Activated naive CD4-positive, alpha-beta T cell treated with anti-CD3 and anti-CD28 coated beads, Interleukin-2, amount 50 U/mL, for 24 hours (primary cell): ENCODE measurements around the gene PNLIPRP1.

Experiments used
- H3K27ac Mint-ChIP-seq: one replicate; pipeline ENCODE4 v1.8.0; 2021; ENCODE audit warnings: mild to moderate bottlenecking, mixed read lengths
- H3K27me3 Mint-ChIP-seq: one replicate; pipeline ENCODE4 v1.8.0; 2021; ENCODE audit warnings: mixed read lengths
- H3K36me3 Mint-ChIP-seq: one replicate; pipeline ENCODE4 v1.8.0; 2021; ENCODE audit warnings: mixed read lengths
- H3K4me1 Mint-ChIP-seq: one replicate; pipeline ENCODE4 v1.8.0; 2021; ENCODE audit warnings: mixed read lengths
- H3K4me3 Mint-ChIP-seq: one replicate; pipeline ENCODE4 v1.8.0; 2021; ENCODE audit warnings: mild to moderate bottlenecking, mixed read lengths
- H3K9me3 Mint-ChIP-seq: one replicate; pipeline ENCODE4 v1.8.0; 2021; ENCODE audit warnings: mixed read lengths

The PNLIPRP1 gene

DNA sequence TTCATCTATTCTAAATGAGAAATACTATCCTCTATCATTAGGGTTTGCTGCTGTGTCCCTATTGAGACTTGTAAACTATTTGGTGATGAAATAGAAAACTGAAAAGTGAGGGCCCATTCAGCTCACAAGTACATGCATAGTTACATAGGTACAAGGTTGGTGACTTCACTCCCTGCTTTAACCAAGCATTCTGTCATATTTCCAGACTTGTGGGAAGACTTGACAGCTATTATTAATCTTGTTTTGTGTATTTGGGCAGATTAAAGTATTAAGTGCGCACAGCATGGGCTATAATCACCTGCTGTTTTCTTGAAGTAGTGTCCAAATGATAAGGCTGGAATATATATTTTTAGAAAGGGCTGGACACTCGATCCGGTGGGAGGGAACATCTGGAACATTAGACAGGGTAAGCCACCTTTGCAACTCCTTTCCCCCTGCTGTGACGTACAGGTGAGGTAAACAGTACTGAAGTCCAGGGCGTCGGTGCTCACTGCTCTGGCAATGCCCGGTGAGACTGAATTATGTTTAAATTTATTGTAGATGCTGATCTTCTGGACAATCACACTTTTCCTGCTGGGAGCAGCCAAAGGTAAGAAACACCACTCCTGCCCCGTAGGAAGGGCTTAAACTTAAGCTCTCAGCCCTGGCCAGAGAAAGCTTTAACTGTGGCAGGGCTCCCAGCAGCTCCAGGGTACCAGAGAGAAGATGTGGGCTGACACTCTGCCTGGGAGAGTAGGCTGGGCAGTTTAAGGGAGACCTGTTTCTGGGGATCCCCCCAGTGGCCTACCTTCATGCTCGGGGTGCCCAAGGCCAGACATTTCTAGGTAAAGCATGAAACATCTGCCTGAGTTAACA is at the start of gene PNLIPRP1:
TSS of gene PNLIPRP1 (plus strand) at position 370 of the 855 bp plus-strand sequence. CDS start at position 541, 171 bp downstream.
- Mint-ChIP-seq H3K4me1 (no peaks in the 10 kb centered on the region), H3K4me3 (no peak within 1 kb of the TSS), H3K27ac (no peak within 1 kb of the TSS), H3K36me3 (no peaks in the 10 kb centered on the region), H3K9me3 (peaks cover 4% of the 10 kb centered on the region), H3K27me3 (peaks cover 4% of the 10 kb centered on the region)

DNA sequence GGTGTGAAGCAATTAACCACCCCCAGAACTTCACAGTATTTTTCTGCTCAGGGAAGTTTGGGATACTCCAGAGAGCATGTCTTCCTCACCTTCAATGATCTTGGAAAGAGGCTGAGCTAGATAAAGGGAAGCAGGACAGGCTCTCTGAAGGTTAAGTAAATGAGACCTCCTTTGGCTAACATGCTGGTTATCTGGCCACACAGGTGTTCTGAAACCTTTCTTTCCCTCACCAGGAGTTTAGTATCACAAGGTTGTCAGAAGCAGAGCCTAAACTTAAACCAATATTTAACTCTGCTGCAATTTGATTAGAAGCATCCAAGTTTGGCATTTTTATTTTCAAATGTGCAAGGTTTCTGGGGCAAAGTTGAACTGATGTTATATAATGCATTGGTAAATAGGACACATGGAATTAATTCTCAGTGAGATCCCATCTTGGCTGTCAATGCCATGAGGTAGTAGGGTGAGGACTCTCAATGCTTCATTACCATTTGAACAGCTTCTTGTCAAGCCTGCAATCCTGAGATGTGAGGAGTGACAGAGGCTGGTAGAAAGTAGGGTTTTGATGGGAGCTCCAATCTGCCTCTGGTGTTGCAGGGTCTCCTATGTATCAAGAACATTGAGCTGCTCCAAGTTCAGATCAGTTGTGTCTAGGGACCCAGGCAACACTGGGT is 48.6 kb upstream of the PNLIPRP1 start:
- Mint-ChIP-seq H3K36me3 (no peaks in the 10 kb centered on the region), H3K4me3 (no peak overlapping the region), H3K27me3 (peaks cover 12% of the 10 kb centered on the region), H3K4me1 (no peaks in the 10 kb centered on the region), H3K9me3 (peaks cover 9% of the 10 kb centered on the region), H3K27ac (no peak overlapping the region)

DNA sequence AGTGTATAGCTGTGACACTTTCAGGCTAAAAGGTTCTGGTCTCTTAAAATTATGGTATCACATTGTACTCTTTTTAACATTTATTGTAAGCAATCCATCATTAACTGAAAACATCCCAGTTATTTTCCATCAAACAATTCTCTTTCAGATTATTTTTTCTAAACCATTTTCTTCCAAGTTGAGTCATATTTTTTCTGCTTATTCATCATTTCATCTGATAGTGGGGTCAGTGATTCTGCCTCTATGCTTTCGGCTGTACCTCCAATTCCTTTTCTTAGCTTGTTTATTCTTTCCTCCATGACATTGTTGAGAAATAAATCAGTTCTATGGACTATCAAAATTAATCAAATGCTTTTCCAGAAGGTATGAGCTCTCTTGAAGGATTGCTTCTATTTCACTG is 45.6 kb upstream of the PNLIPRP1 start:
- H3K27ac Mint-ChIP-seq = no peak overlapping the region
- no peaks in the 10 kb centered on the region for H3K36me3 Mint-ChIP-seq
- H3K4me1 Mint-ChIP-seq = no peaks in the 10 kb centered on the region
- H3K4me3 Mint-ChIP-seq = no peak overlapping the region
- peaks cover 10% of the 10 kb centered on the region for H3K9me3 Mint-ChIP-seq
- H3K27me3 Mint-ChIP-seq = peaks cover 5% of the 10 kb centered on the region

DNA sequence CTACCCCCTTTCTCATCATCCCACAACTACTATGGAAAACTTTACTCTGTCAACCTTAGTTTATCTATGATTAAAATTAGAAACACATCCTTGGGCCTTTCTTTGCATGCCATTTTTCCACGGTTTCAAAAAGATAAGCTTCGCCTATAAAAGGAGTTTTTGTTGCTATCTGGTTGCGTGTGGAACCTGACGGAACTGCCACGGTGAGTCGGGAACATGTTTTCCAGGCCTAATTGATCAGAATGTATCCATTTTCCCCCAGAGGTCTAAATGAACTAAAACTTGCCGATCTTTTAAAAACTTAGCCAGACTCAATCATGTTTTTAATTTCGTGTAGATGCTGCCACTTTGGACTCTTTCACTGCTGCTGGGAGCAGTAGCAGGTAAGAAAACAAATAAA is 45.0 kb upstream of the PNLIPRP1 start, which contains the start of gene PNLIP:
TSS of gene PNLIP (plus strand) at position 176 of the 400 bp plus-strand sequence. CDS start at position 338, 162 bp downstream.
- H3K4me1 Mint-ChIP-seq = no peaks in the 10 kb centered on the region
- H3K4me3 Mint-ChIP-seq = no peak within 1 kb of the TSS
- peaks cover 5% of the 10 kb centered on the region for H3K27me3 Mint-ChIP-seq
- H3K9me3 Mint-ChIP-seq = peaks cover 8% of the 10 kb centered on the region
- H3K36me3 Mint-ChIP-seq = no peaks in the 10 kb centered on the region
- H3K27ac Mint-ChIP-seq = no peak within 1 kb of the TSS

DNA sequence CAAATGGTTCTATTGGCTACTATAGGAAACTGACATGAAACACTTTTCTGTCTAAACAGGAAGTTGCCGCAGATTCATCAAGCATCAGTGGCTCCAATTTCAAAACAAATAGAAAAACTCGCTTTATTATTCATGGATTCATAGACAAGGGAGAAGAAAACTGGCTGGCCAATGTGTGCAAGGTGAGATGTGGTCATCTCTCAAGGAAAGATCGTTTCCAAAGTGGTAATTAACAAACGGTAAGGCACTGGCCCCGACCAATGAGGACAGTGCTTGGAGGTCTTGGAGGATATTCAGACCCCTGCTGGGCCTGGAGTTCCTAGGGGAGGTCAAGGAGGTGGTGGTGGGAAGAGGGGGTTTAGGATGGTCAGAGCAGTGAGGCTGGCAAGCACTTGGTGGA is 42.5 kb upstream of the PNLIPRP1 start:
- H3K4me3 Mint-ChIP-seq = no peak overlapping the region
- peaks cover 5% of the 10 kb centered on the region for H3K9me3 Mint-ChIP-seq
- no peaks in the 10 kb centered on the region for H3K36me3 Mint-ChIP-seq
- peaks cover 2% of the 10 kb centered on the region for H3K27me3 Mint-ChIP-seq
- H3K4me1 Mint-ChIP-seq = no peaks in the 10 kb centered on the region
- H3K27ac Mint-ChIP-seq = no peak overlapping the region

DNA sequence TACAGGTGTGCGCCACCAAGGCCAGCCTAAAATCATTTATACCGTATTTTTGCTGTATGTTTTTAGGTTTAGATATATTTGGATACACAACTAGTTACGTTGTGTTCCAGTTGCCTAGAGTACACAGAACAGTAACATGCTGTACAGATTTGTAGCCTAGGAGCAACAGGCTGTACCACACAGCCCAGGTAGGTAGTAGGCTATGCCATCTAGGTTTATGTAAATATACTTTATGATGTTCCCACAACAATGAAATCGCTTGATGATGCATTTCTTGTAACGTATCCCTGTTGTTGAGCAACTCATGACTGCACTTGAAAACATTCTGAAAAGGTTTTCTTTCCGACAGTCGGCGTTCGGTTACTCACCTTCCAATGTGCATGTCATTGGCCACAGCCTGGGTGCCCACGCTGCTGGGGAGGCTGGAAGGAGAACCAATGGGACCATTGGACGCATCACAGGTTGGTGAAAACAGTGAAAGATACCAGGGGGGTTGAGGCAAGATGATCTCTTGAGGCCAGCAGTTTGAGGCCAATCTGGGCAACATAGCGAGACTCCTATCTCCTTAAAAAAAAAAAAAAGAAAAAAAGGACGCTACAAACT is 37.3 kb upstream of the PNLIPRP1 start:
- no peaks in the 10 kb centered on the region for H3K9me3 Mint-ChIP-seq
- H3K27me3 Mint-ChIP-seq = peaks cover 1% of the 10 kb centered on the region
- no peak overlapping the region for H3K27ac Mint-ChIP-seq
- no peak overlapping the region for H3K4me3 Mint-ChIP-seq
- H3K36me3 Mint-ChIP-seq = no peaks in the 10 kb centered on the region
- H3K4me1 Mint-ChIP-seq = no peaks in the 10 kb centered on the region

DNA sequence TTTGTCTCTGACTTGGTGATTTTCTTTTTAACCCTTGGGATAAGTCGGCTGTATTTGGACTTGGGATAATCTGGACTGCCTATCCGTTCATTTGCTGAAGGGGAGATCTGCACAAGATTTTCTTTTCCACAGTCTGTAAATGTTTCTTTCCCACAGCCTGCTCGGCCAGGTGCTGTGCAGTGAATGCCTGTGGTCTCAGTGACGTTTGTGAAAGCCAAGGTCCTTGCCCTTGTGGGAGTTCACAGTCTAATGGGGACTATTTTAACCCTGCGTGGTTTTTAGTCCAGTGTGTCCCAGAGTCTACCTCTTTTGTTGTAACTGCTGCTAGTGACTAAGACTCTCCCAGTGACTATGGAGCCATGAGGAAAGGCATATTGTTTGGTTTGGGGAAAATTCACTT is 36.1 kb upstream of the PNLIPRP1 start:
- Mint-ChIP-seq H3K27me3 (peaks cover 1% of the 10 kb centered on the region), H3K36me3 (no peaks in the 10 kb centered on the region), H3K4me1 (no peaks in the 10 kb centered on the region), H3K4me3 (no peak overlapping the region), H3K27ac (no peak overlapping the region), H3K9me3 (no peaks in the 10 kb centered on the region)

DNA sequence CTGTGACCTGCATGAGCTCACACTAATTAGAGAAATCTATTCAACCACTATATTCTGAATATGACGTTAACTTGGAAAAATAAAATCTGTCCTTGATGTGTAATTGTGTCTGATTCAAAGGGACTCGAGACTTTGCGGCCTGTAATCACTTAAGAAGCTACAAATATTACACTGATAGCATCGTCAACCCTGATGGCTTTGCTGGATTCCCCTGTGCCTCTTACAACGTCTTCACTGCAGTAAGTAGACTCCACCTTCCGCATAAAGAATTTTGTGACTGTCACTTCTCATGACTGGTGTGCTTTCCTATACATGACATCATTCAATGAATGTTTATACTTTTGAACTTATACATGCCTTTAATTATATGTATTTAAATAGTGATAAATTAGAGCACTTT is 34.9 kb upstream of the PNLIPRP1 start:
- no peak overlapping the region for H3K27ac Mint-ChIP-seq
- no peaks in the 10 kb centered on the region for H3K9me3 Mint-ChIP-seq
- H3K36me3 Mint-ChIP-seq = no peaks in the 10 kb centered on the region
- no peak overlapping the region for H3K4me3 Mint-ChIP-seq
- peaks cover 1% of the 10 kb centered on the region for H3K27me3 Mint-ChIP-seq
- no peaks in the 10 kb centered on the region for H3K4me1 Mint-ChIP-seq

DNA sequence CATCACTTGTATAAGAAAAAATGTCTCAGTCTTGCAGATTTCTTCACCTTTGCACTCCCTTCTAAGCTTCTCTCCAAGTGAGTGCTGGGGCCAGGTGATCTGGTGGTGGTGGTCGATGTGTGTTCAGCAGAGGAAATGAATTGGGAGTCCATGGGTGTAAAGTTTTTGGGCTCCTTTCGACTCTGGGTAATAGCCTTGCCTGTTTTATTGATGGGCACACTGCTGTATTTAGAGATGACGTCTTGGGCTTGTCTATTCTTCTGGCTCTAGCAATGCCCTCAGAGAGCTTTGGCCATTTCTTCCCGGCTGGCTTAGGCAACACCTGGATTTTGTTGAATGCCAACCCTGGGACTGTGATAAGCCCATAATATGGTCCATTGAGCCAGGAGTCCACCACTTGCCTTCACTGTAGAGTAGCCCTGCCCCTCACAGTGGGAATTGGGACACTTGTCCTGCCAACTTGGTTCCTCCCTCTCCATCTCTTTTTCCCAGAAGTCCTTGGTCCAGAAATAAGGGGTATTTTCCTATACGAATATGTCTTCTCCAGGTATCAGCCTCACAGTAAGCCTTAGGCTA is 33.4 kb upstream of the PNLIPRP1 start:
- peaks cover 1% of the 10 kb centered on the region for H3K27me3 Mint-ChIP-seq

DNA sequence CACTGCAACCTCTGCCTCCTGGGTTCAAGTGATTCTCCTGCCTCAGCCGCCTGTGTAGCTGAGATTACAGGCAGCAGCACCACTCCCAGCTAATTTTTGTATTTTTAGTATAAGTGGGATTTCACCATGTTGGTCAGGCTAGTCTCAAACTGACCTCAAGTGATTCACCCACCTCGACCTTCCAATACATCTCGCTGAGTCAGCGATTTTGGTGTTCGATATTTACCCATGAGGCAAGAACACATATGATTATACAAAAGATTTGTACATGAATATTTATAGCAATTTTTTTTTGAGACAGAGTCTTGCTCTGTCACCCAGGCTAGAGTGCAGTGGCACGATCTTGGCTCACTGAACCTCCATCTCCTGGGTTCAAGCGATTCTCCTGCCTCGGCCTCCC is 25.2 kb upstream of the PNLIPRP1 start:
- Mint-ChIP-seq H3K27ac (no peak overlapping the region), H3K27me3 (peaks cover 4% of the 10 kb centered on the region), H3K4me3 (no peak overlapping the region), H3K36me3 (no peaks in the 10 kb centered on the region), H3K9me3 (peaks cover 4% of the 10 kb centered on the region), H3K4me1 (no peaks in the 10 kb centered on the region)

More for the DNA sequence above, 33.4 kb upstream of the PNLIPRP1 start:
- H3K9me3 Mint-ChIP-seq = no peaks in the 10 kb centered on the region
- H3K4me1 Mint-ChIP-seq = no peaks in the 10 kb centered on the region
- no peaks in the 10 kb centered on the region for H3K36me3 Mint-ChIP-seq
- H3K4me3 Mint-ChIP-seq = no peak overlapping the region
- H3K27ac Mint-ChIP-seq = no peak overlapping the region

DNA sequence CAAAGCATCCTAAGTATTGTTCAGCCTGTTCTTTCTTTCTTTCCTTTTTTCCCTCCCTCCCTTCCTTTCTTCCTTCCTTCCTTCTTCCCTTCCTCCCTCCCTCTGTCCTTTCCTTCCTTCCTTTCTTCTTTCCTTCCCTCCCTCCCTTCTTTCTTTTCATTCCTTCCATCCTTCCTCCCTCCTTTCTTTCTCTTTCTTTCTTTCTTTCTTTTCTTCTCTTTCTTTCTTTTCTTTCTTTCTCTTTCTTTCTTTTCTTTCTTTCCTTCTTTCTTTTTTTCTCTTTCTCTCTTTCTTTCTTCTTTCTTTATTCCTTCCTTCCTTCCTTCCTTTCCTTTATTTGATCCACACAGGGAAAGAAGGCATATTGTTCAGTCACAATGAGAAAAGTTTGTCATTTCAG is 23.8 kb upstream of the PNLIPRP1 start:
- Mint-ChIP-seq H3K27me3 (peaks cover 4% of the 10 kb centered on the region), H3K9me3 (peaks cover 4% of the 10 kb centered on the region), H3K27ac (no peak overlapping the region), H3K4me3 (no peak overlapping the region), H3K4me1 (no peaks in the 10 kb centered on the region), H3K36me3 (no peaks in the 10 kb centered on the region)

DNA sequence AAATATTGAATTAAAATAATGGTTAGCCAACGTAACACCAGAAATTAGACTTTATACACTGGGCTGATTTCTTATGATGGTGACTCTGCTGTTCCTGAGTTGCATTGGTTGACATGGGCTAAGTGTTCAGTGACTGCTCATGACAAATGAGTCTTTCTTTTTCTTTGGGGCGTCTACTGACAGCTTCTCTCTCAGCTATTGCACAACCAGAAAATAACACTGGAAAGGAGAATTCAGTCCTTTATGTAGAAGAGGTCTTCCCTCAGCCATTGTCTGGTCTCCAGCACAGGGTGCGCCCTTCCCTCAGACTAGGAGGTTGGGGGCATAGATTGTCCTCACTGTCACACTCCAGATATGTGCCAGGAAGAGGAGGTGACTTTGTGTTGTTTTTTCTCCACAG is 23.4 kb upstream of the PNLIPRP1 start:
- Mint-ChIP-seq H3K27ac (no peak overlapping the region), H3K4me1 (no peaks in the 10 kb centered on the region), H3K27me3 (peaks cover 4% of the 10 kb centered on the region), H3K36me3 (no peaks in the 10 kb centered on the region), H3K4me3 (no peak overlapping the region), H3K9me3 (peaks cover 4% of the 10 kb centered on the region)

DNA sequence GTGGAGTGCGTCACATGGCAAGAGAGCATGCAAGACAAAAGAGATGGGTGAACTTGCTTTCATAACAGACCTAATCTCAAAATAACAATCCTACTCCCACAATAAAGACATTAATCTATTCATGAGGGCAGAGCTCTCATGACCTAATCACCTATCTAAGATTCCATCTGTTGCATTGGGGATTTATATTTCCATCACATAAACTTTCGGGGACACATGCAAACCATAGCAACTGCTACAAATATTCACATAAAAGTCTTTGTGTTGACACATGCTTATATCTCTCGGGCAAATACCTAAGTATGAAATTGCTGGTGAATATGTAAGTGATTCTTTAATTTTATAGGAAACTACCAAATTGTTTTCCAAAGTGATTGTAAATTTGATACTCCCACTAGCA is 16.0 kb upstream of the PNLIPRP1 start:
- H3K36me3 Mint-ChIP-seq = no peaks in the 10 kb centered on the region
- H3K27ac Mint-ChIP-seq = no peak overlapping the region
- H3K4me3 Mint-ChIP-seq = no peak overlapping the region
- H3K9me3 Mint-ChIP-seq = peaks cover 7% of the 10 kb centered on the region
- peaks cover 1% of the 10 kb centered on the region for H3K27me3 Mint-ChIP-seq
- H3K4me1 Mint-ChIP-seq = no peaks in the 10 kb centered on the region

DNA sequence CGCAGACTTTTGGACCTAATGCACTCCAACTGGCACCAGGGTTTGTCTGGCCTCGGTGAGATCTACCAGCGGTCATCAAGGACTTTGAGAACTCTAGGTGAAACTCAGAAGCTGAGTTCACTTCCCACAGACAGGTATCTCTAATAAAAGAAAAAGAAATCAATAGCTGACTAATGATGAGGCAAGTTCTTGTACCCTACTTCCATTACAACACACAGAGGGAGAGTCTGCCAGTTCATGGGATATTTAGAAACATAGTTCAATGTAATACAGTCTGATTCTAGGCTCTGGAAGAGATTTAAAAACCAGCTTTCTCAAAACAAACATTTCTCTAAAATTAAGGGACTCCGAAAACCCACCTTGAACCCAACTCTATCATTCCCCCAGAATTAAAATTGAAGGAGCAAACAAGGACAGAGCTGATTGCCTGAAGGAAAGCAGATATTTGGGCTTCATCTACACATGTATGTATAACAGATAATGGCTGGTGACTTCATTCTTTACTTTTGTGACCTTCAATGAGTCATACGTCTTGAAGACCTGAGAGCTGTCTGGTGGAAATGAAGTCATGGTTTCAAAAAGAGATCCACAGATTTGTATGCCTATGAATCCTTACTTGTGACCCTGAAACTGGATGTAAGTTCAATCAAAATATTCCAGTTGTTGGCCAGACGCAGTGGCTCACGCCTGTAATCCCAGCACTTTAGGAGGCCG is 2.7 kb upstream of the PNLIPRP1 start:
- H3K36me3 Mint-ChIP-seq = no peaks in the 10 kb centered on the region
- H3K27me3 Mint-ChIP-seq = peaks cover 6% of the 10 kb centered on the region
- peaks cover 5% of the 10 kb centered on the region for H3K9me3 Mint-ChIP-seq
- H3K4me3 Mint-ChIP-seq = no peak overlapping the region
- H3K27ac Mint-ChIP-seq = no peak overlapping the region
- H3K4me1 Mint-ChIP-seq = no peaks in the 10 kb centered on the region

DNA sequence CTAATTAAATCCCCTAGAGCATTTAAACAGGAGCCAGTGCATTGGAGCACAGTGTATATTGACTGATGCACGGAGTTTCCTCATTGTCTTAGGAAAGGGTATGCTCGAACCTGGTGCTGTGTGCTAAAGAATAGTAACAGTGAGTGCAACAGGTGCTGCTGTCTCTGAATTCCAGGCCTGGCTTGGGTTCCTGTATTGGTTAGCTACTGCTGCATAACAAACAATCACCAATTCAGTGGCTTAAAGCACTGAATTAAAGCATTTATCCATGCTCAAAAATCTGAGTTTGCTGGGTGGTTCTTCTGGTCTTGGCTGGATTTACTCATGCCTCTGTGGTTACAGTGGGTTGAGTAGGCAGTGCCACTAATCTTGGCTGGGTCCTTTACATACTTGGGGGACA is 1.8 kb upstream of the PNLIPRP1 start:
- peaks cover 5% of the 10 kb centered on the region for H3K9me3 Mint-ChIP-seq
- H3K4me1 Mint-ChIP-seq = no peaks in the 10 kb centered on the region
- H3K4me3 Mint-ChIP-seq = no peak overlapping the region
- H3K27me3 Mint-ChIP-seq = peaks cover 6% of the 10 kb centered on the region
- no peak overlapping the region for H3K27ac Mint-ChIP-seq
- no peaks in the 10 kb centered on the region for H3K36me3 Mint-ChIP-seq
